Neural progenitor cell (in vitro differentiated cells): ENCODE data around the gene MPLKIP. TPM values are rescaled to one million over a fixed set of nuclear protein-coding genes. Genes with fewer than 3 reads are reported as not detected.

Source experiments
- DNase-seq: peaks from one replicate; pipeline ENCODE4 v3.0.0-alpha.2; 2016; ENCODE audit warnings: low spot score
- H2AFZ ChIP-seq: fragments of 200-600 bp; sonication (generic); replicated peaks from 2 replicates; pipeline ENCODE4 v1.6.1; 2016; ENCODE audit warnings: antibody characterized with exemption
- H3F3A ChIP-seq: fragments of 200-600 bp; sonication (generic); 2 replicates; pipeline ENCODE4 v1.6.1; 2016; ENCODE audit warnings: antibody characterized with exemption, low read depth
- H3K27ac ChIP-seq: fragments of 200-600 bp; sonication (generic); 2 replicates; pipeline ENCODE4 v1.5.1; 2016; ENCODE audit warnings: mild to moderate bottlenecking
- H3K27me3 ChIP-seq: fragments of 200-600 bp; sonication (generic); 2 replicates; pipeline ENCODE4 v1.6.1; 2016; ENCODE audit warnings: mild to moderate bottlenecking, moderate library complexity
- H3K36me3 ChIP-seq: fragments of 200-600 bp; sonication (generic); 2 replicates; pipeline ENCODE4 v1.5.1; 2016
- H3K4me1 ChIP-seq: fragments of 200-600 bp; sonication (generic); 2 replicates; pipeline ENCODE4 v1.6.1; 2016; ENCODE audit warnings: mixed run types
- H3K4me2 ChIP-seq: fragments of 200-600 bp; sonication (generic); 2 replicates; pipeline ENCODE4 v1.6.1; 2016
- H3K4me3 ChIP-seq: fragments of 200-600 bp; sonication (generic); 2 replicates; pipeline ENCODE4 v1.5.1; 2016
- H3K79me2 ChIP-seq: fragments of 200-600 bp; sonication (generic); 2 replicates; pipeline ENCODE4 v1.6.1; 2016; ENCODE audit warnings: low read depth
- H3K9ac ChIP-seq: fragments of 200-600 bp; sonication (generic); 2 replicates; pipeline ENCODE4 v1.6.1; 2016
- H3K9me3 ChIP-seq: fragments of 200-600 bp; sonication (generic); 2 replicates; pipeline ENCODE4 v1.5.1; 2016; ENCODE audit warnings: low read depth
- H4K20me1 ChIP-seq: fragments of 200-600 bp; sonication (generic); 2 replicates; pipeline ENCODE4 v1.6.1; 2016; ENCODE audit warnings: low read depth
- H3K27ac Mint-ChIP-seq: 3 replicates; pipeline ENCODE4 v1.8.0; 2021; ENCODE audit warnings: mixed read lengths
- H3K27me3 Mint-ChIP-seq: 2 replicates; pipeline ENCODE4 v1.8.0; 2022; ENCODE audit warnings: low read depth, mild to moderate bottlenecking, inconsistent platforms, moderate library complexity, mixed read lengths; ENCODE audit not compliant: insufficient read depth
- H3K36me3 Mint-ChIP-seq: 3 replicates; pipeline ENCODE4 v1.8.0; 2021; ENCODE audit warnings: mixed read lengths
- H3K4me1 Mint-ChIP-seq: 3 replicates; pipeline ENCODE4 v1.8.0; 2021; ENCODE audit warnings: mixed read lengths
- H3K4me3 Mint-ChIP-seq: 3 replicates; pipeline ENCODE4 v1.8.0; 2021; ENCODE audit warnings: mild to moderate bottlenecking, moderate library complexity, mixed read lengths
- H3K9me3 Mint-ChIP-seq: 3 replicates; pipeline ENCODE4 v1.8.0; 2020; ENCODE audit warnings: mixed read lengths
- EZH2 ChIP-seq: fragments of 200-600 bp; sonication (generic); IDR thresholded peaks from 2 replicates; pipeline ENCODE4 v1.6.1; 2017; ENCODE audit warnings: antibody characterized with exemption, mild to moderate bottlenecking, moderate library complexity
- EZH2phosphoT487 ChIP-seq: fragments of 200-600 bp; sonication (generic); IDR thresholded peaks from 2 replicates; pipeline ENCODE4 v1.6.1; 2017; ENCODE audit warnings: antibody characterized with exemption
- total RNA-seq: library from RNA; depleted of rRNA; stranded (reverse); fragments of >200 nt; gene quantifications from 2 replicates; pipeline ENCODE4 v1.2.3, GENCODE V29; 2015; ENCODE audit warnings: low replicate concordance
- TF ChIP-seq, protein P1 (sequence below): fragments of 200-600 bp; sonication (generic); IDR thresholded peaks from 2 replicates; pipeline ENCODE4 v1.5.1; 2017; ENCODE audit warnings: antibody characterized with exemption, mild to moderate bottlenecking

The MPLKIP gene
- total RNA-seq, 1 donor from 2014 or later = 48.4 TPM

DNA sequence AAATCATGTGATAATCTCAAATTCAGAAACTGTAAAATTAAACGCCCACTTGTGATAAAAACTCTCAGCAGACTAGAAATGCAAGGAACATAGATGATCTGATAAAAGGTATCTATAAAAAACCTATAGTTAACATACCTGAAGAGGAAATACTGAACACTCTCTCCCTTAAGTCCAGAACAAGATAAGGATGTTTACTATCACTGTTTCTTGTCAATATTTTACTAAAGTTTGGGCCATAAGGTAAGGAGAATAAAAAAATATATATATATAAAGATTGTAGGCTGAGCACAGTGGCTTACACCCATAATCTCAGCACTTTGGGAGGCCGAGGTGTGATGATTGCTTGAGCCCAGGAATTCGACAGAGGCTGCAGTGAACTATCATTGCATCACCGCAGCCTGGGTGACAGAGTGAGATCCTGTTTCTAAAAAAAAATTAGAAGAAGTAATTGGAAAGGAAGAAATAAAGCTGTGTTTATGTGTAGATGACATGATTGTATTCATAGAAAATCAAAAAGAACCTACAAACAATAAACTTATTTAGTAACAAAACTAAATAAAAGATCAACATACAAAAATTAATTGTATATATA, 28.4 kb downstream of the MPLKIP start:
- Mint-ChIP-seq H3K36me3 (peaks cover 2% of the 10 kb centered on the region), H3K9me3 (no peaks in the 10 kb centered on the region), H3K27me3 (no peaks in the 10 kb centered on the region), H3K27ac (no peak overlapping the region), H3K4me1 (no peaks in the 10 kb centered on the region), H3K4me3 (no peak overlapping the region)
- Histone ChIP-seq H4K20me1 (no peaks in the 10 kb centered on the region), H3K9me3 (no peaks in the 10 kb centered on the region), H3K27me3 (no peaks in the 10 kb centered on the region), H3K4me1 (no peaks in the 10 kb centered on the region), H3F3A (no peaks in the 10 kb centered on the region), H2AFZ (no peak overlapping the region), H3K27ac (no peak overlapping the region), H3K36me3 (no peaks in the 10 kb centered on the region), H3K4me3 (no peak overlapping the region), H3K9ac (no peak overlapping the region), H3K4me2 (no peak overlapping the region), H3K79me2 (no peaks in the 10 kb centered on the region)
- DNase-seq = no peak
- no peak for TF ChIP-seq EZH2phosphoT487
- TF ChIP-seq EZH2 = no peak
- TF ChIP-seq, protein P1, sequence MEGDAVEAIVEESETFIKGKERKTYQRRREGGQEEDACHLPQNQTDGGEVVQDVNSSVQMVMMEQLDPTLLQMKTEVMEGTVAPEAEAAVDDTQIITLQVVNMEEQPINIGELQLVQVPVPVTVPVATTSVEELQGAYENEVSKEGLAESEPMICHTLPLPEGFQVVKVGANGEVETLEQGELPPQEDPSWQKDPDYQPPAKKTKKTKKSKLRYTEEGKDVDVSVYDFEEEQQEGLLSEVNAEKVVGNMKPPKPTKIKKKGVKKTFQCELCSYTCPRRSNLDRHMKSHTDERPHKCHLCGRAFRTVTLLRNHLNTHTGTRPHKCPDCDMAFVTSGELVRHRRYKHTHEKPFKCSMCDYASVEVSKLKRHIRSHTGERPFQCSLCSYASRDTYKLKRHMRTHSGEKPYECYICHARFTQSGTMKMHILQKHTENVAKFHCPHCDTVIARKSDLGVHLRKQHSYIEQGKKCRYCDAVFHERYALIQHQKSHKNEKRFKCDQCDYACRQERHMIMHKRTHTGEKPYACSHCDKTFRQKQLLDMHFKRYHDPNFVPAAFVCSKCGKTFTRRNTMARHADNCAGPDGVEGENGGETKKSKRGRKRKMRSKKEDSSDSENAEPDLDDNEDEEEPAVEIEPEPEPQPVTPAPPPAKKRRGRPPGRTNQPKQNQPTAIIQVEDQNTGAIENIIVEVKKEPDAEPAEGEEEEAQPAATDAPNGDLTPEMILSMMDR = no peak

DNA sequence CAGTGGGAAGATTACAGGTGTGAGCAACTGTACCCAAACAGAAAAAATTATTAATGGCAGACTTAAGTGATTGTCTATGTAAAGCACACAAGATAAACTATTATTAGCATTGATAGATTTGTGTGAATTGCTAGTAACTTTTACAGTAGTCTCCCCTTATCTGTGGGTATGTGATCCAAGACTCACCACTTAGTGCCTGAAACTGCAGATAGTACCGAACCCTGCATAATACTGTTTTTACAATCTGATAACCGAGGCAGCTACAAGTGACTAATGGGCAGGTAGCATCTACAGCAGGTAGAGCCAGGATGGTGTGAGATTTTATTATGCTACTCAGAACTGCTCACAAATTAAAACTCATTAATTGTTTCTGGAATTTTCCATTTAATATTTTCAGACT, 31.5 kb downstream of the MPLKIP start:
- Mint-ChIP-seq H3K27me3 (no peaks in the 10 kb centered on the region), H3K27ac (no peak overlapping the region)
- peaks cover 4% of the 10 kb centered on the region for H3F3A ChIP-seq

DNA sequence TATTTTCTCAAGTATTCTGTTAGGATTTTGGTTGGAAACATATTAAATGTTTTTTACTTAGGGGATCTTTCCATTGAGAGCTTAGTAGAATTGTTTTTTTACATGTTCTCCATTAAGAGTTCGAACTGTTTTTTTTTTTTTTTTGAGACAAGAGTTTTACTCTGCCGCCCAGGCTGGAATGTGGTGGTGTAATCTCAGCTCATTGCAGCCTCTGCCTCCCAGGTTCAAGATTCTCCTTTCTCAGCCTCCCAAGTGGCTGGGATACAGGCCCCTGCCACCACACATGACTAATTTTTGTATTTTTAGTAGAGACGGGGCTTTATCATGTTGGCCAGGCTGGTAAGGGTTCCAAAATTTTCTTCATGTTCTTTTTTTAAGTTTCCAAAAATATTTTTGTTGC, 33.2 kb downstream of the MPLKIP start:
- H3K9me3 Mint-ChIP-seq = no peaks in the 10 kb centered on the region
- H3K4me3 Mint-ChIP-seq = no peak overlapping the region
- no peaks in the 10 kb centered on the region for H3K9me3 ChIP-seq
- H4K20me1 ChIP-seq = no peaks in the 10 kb centered on the region
- no peaks in the 10 kb centered on the region for H3K4me1 ChIP-seq
- no peak for DNase-seq
- H3K9ac ChIP-seq = no peak overlapping the region
- H3K4me3 ChIP-seq = no peak overlapping the region
- H3K27me3 Mint-ChIP-seq = no peaks in the 10 kb centered on the region
- H3K79me2 ChIP-seq = no peaks in the 10 kb centered on the region
- H3F3A ChIP-seq = peaks cover 4% of the 10 kb centered on the region
- H3K27ac ChIP-seq = no peak overlapping the region
- TF ChIP-seq, protein P1 = no peak
- TF ChIP-seq EZH2 (no peak), EZH2phosphoT487 (no peak)
- H3K4me2 ChIP-seq = no peak overlapping the region
- no peak overlapping the region for H2AFZ ChIP-seq
- H3K36me3 Mint-ChIP-seq = no peaks in the 10 kb centered on the region
- no peaks in the 10 kb centered on the region for H3K36me3 ChIP-seq
- H3K4me1 Mint-ChIP-seq = no peaks in the 10 kb centered on the region
- no peaks in the 10 kb centered on the region for H3K27me3 ChIP-seq
- no peak overlapping the region for H3K27ac Mint-ChIP-seq

More for the DNA sequence above, 31.5 kb downstream of the MPLKIP start:
- H3K4me3 Mint-ChIP-seq = no peak overlapping the region
- H3K4me1 ChIP-seq = no peaks in the 10 kb centered on the region
- H3K36me3 Mint-ChIP-seq = no peaks in the 10 kb centered on the region
- H2AFZ ChIP-seq = no peak overlapping the region
- TF ChIP-seq EZH2 = no peak
- no peak for TF ChIP-seq EZH2phosphoT487
- TF ChIP-seq, protein P1 = no peak
- no peak overlapping the region for H3K4me2 ChIP-seq
- no peaks in the 10 kb centered on the region for H3K4me1 Mint-ChIP-seq
- no peaks in the 10 kb centered on the region for H3K36me3 ChIP-seq
- H3K9ac ChIP-seq = no peak overlapping the region
- no peak overlapping the region for H3K27ac ChIP-seq
- no peak overlapping the region for H3K4me3 ChIP-seq
- no peaks in the 10 kb centered on the region for H3K27me3 ChIP-seq
- no peaks in the 10 kb centered on the region for H3K9me3 Mint-ChIP-seq
- H4K20me1 ChIP-seq = no peaks in the 10 kb centered on the region
- no peaks in the 10 kb centered on the region for H3K9me3 ChIP-seq
- no peaks in the 10 kb centered on the region for H3K79me2 ChIP-seq
- no peak for DNase-seq
